ENCODE results near the gene RAB23.

RAB23 gene

GRCh38 chr6:57137350-57137749 is 84.8 kb downstream of the RAB23 start:
- no peak for DNase-seq (ENCODE audit: low spot score)

Data from SK-N-DZ (cell line).